H9 (cell line): ENCODE results near the gene GTF3C6. TPM values are rescaled to one million over a fixed set of nuclear protein-coding genes. Genes with fewer than 3 reads are reported as not detected.

Source experiments
- DNase-seq: peaks from one replicate; pipeline ENCODE4 v3.0.0-alpha.2; 2017
- H2AFZ ChIP-seq: one replicate; pipeline ENCODE4 v1.6.1; 2013; ENCODE audit warnings: mild to moderate bottlenecking, low read length, control low read depth, moderate library complexity
- H2AK5ac ChIP-seq: 2 replicates; pipeline ENCODE4 v1.6.1; 2013; ENCODE audit warnings: low read length, control low read depth, mixed read lengths; ENCODE audit not compliant: insufficient read length
- H2BK120ac ChIP-seq: one replicate; pipeline ENCODE4 v1.6.1; 2013; ENCODE audit warnings: low read depth, mild to moderate bottlenecking, low read length, control low read depth, inconsistent platforms; ENCODE audit not compliant: poor library complexity, severe bottlenecking
- H2BK12ac ChIP-seq: 2 replicates; pipeline ENCODE4 v1.6.1; 2013; ENCODE audit warnings: low read length, control low read depth, mixed read lengths, low read depth; ENCODE audit not compliant: insufficient read length
- H2BK15ac ChIP-seq: 2 replicates; pipeline ENCODE4 v1.6.1; 2013; ENCODE audit warnings: low read depth, low read length, control low read depth
- H2BK20ac ChIP-seq: one replicate; pipeline ENCODE4 v1.6.1; 2013; ENCODE audit warnings: low read depth, mild to moderate bottlenecking, low read length, control low read depth, inconsistent platforms; ENCODE audit not compliant: poor library complexity, severe bottlenecking
- H2BK5ac ChIP-seq: 2 replicates; pipeline ENCODE4 v1.6.1; 2013; ENCODE audit warnings: low read length, control low read depth, mixed read lengths; ENCODE audit not compliant: insufficient read length
- H3K14ac ChIP-seq: 2 replicates; pipeline ENCODE4 v1.6.1; 2013; ENCODE audit warnings: low read length, control low read depth; ENCODE audit not compliant: insufficient read depth
- H3K18ac ChIP-seq: 2 replicates; pipeline ENCODE4 v1.6.1; 2013; ENCODE audit warnings: low read depth, mild to moderate bottlenecking, mixed read lengths, low read length, control low read depth; ENCODE audit not compliant: insufficient read length
- H3K23ac ChIP-seq: 2 replicates; pipeline ENCODE4 v1.6.1; 2013; ENCODE audit warnings: low read length, control low read depth, mixed read lengths, low read depth; ENCODE audit not compliant: insufficient read length
- H3K23me2 ChIP-seq: 2 replicates; pipeline ENCODE4 v1.6.1; 2013; ENCODE audit warnings: low read depth, mild to moderate bottlenecking, mixed read lengths, low read length, control low read depth; ENCODE audit not compliant: insufficient read length, poor library complexity, severe bottlenecking
- H3K27ac ChIP-seq: 2 replicates; pipeline ENCODE4 v1.5.1; 2013; ENCODE audit warnings: low read length, control low read depth, mixed read lengths, low read depth; ENCODE audit not compliant: insufficient read length
- H3K27me3 ChIP-seq: 2 replicates; pipeline ENCODE4 v1.6.1; 2013; ENCODE audit warnings: low read length, control low read depth, inconsistent platforms; ENCODE audit not compliant: insufficient read depth
- H3K4ac ChIP-seq: 2 replicates; pipeline ENCODE4 v1.6.1; 2013; ENCODE audit warnings: low read depth, mild to moderate bottlenecking, control low read depth, inconsistent platforms, low read length, moderate library complexity
- H3K4me1 ChIP-seq: 2 replicates; pipeline ENCODE4 v1.6.1; 2013; ENCODE audit warnings: low read length, control low read depth, inconsistent platforms; ENCODE audit not compliant: insufficient read depth
- H3K4me2 ChIP-seq: 2 replicates; pipeline ENCODE4 v1.6.1; 2013; ENCODE audit warnings: low read length, control low read depth, mixed read lengths; ENCODE audit not compliant: insufficient read length, insufficient read depth
- H3K56ac ChIP-seq: 2 replicates; pipeline ENCODE4 v1.6.1; 2013; ENCODE audit warnings: low read depth, mild to moderate bottlenecking, mixed read lengths, low read length, control low read depth; ENCODE audit not compliant: insufficient read length
- H3K79me1 ChIP-seq: 2 replicates; pipeline ENCODE4 v1.6.1; 2013; ENCODE audit warnings: low read depth, mild to moderate bottlenecking, moderate library complexity, low read length, control low read depth, inconsistent platforms; ENCODE audit not compliant: insufficient read depth, poor library complexity, severe bottlenecking
- H3K79me2 ChIP-seq: 2 replicates; pipeline ENCODE4 v1.6.1; 2013; ENCODE audit warnings: low read length, control low read depth, inconsistent platforms; ENCODE audit not compliant: insufficient read depth
- H3K9ac ChIP-seq: 2 replicates; pipeline ENCODE4 v1.6.1; 2013; ENCODE audit warnings: low read length, control low read depth, mixed read lengths; ENCODE audit not compliant: insufficient read length; ENCODE audit errors: extremely low read depth
- H3K9me3 ChIP-seq: one replicate; pipeline ENCODE4 v1.6.1; 2013; ENCODE audit warnings: low read depth, low read length, inconsistent platforms; ENCODE audit not compliant: control insufficient read depth
- H3T11ph ChIP-seq: one replicate; pipeline ENCODE4 v1.6.1; 2013; ENCODE audit warnings: mild to moderate bottlenecking, low read length, control low read depth, inconsistent platforms
- H4K20me1 ChIP-seq: one replicate; pipeline ENCODE4 v1.6.1; 2013; ENCODE audit not compliant: control insufficient read depth, insufficient read length, insufficient read depth
- H4K5ac ChIP-seq: 2 replicates; pipeline ENCODE4 v1.6.1; 2013; ENCODE audit warnings: low read depth, mild to moderate bottlenecking, mixed read lengths, low read length, control low read depth; ENCODE audit not compliant: insufficient read length
- H4K8ac ChIP-seq: replicated peaks from 2 replicates; pipeline ENCODE4 v1.6.1; 2013; ENCODE audit warnings: low read length, control low read depth, mixed read lengths, low read depth; ENCODE audit not compliant: insufficient read length
- H4K91ac ChIP-seq: 2 replicates; pipeline ENCODE4 v1.6.1; 2013; ENCODE audit warnings: low read depth, mild to moderate bottlenecking, moderate library complexity, mixed read lengths, low read length, control low read depth; ENCODE audit not compliant: insufficient read length
- H3K27ac Mint-ChIP-seq, 3 experiments: 2 replicates in 2 of 3; 3 replicates in 1 of 3; pipeline ENCODE4 v1.8.0; 2020 to 2021; ENCODE audit warnings: mixed read lengths in 3 of 3, mild to moderate bottlenecking in 1 of 3, moderate library complexity in 1 of 3
- H3K27me3 Mint-ChIP-seq: 2 replicates; pipeline ENCODE4 v1.8.0; 2021; ENCODE audit warnings: low read depth, mild to moderate bottlenecking, moderate library complexity, mixed read lengths
- H3K36me3 Mint-ChIP-seq, 3 experiments: 2 replicates in 2 of 3; 3 replicates in 1 of 3; pipeline ENCODE4 v1.8.0; 2020 to 2021; ENCODE audit warnings: low read depth in 3 of 3, mixed read lengths in 3 of 3; ENCODE audit not compliant: insufficient read depth in 1 of 3
- H3K4me1 Mint-ChIP-seq, 2 experiments: 2 replicates each; pipeline ENCODE4 v1.8.0; 2020; ENCODE audit warnings: mixed read lengths in 2 of 2
- H3K4me3 Mint-ChIP-seq, 2 experiments: 2 replicates in 1 of 2; 3 replicates in 1 of 2; pipeline ENCODE4 v1.8.0; 2020 to 2021; ENCODE audit warnings: mild to moderate bottlenecking in 2 of 2, mixed read lengths in 2 of 2, moderate library complexity in 1 of 2
- H3K9me3 Mint-ChIP-seq, 2 experiments: 2 replicates in 1 of 2; 3 replicates in 1 of 2; pipeline ENCODE4 v1.8.0; 2020; ENCODE audit warnings: mild to moderate bottlenecking in 2 of 2, mixed read lengths in 2 of 2, moderate library complexity in 1 of 2
- CTCF ChIP-seq: fragments of 200-600 bp; sonication (generic); conservative IDR thresholded peaks from 3 replicates; pipeline ENCODE4 v1.8.0; 2021; ENCODE audit warnings: antibody characterized with exemption, mild to moderate bottlenecking
- WGBS: extraction: QIAGEN DNeasy Blood & Tissue Kit; methylation state at CpG from one replicate; pipeline ENCODE4 v1.1.7; 2013; ENCODE audit warnings: missing lambda C conversion rate, low lambda C conversion rate, mixed read lengths; ENCODE audit not compliant: insufficient read length; ENCODE audit errors: extremely low coverage; 5-methylcytosine and 5-hydroxymethylcytosine counted together
- total RNA-seq: library from RNA; stranded (reverse); gene quantifications from 2 replicates; pipeline ENCODE4 v1.2.1, GENCODE V29; 2021

GTF3C6 gene
- total RNA-seq, 1 experiment from 2014 or later, result 106 TPM

DNA sequence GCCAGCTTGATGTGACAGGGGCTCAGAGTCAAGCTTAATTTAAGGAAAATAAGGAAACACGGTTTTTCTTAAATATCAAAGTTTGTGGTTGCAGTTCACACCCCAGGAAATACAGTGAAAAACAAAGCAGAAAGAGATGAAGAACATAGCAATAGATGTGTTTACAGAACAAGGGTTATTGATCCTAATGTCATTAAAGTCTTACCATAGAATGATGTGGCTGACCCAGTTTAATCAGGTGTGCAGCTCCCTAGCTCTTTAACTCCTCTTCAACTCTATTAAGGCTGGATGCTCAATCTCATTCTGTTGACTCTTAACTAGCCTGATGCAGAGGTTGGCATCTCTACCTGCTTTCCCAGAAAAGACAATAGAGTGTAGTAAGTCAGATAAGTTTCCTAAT lies 7.5 kb upstream of the GTF3C6 start:
- H3K56ac ChIP-seq, result no peak overlapping the region
- DNase-seq, result no peak
- no peak overlapping the region for H3K9ac ChIP-seq
- H3K4me1 Mint-ChIP-seq, result no peaks in the 10 kb centered on the region
- no peak overlapping the region for H3T11ph ChIP-seq
- no peak overlapping the region for H3K23ac ChIP-seq
- no peak overlapping the region for H3K4me3 Mint-ChIP-seq
- TF ChIP-seq CTCF, result no peak
- no peak overlapping the region for H2AK5ac ChIP-seq
- no CpG with 5 or more reads among the region's 1 CpG for WGBS
- no peaks in the 10 kb centered on the region for H3K27me3 Mint-ChIP-seq
- no peak overlapping the region for H2BK20ac ChIP-seq
- no peaks in the 10 kb centered on the region for H4K20me1 ChIP-seq
- H3K4me1 ChIP-seq, result no peaks in the 10 kb centered on the region
- no peak overlapping the region for H3K27ac Mint-ChIP-seq
- no peaks in the 10 kb centered on the region for H3K9me3 Mint-ChIP-seq
- H3K4me2 ChIP-seq, result no peak overlapping the region
- no peak overlapping the region for H3K14ac ChIP-seq
- H3K27ac ChIP-seq, result no peak overlapping the region
- H2BK12ac ChIP-seq, result no peak overlapping the region
- no peak overlapping the region for H3K18ac ChIP-seq
- no peak overlapping the region for H4K91ac ChIP-seq
- H3K79me1 ChIP-seq, result no peaks in the 10 kb centered on the region
- no peak overlapping the region for H4K8ac ChIP-seq
- no peak overlapping the region for H3K4ac ChIP-seq
- H3K23me2 ChIP-seq, result no peaks in the 10 kb centered on the region
- no peaks in the 10 kb centered on the region; a peak in 1 of 7 replicates for H3K36me3 Mint-ChIP-seq
- no peaks in the 10 kb centered on the region for H3K79me2 ChIP-seq
- no peak overlapping the region for H2BK120ac ChIP-seq
- no peaks in the 10 kb centered on the region for H3K9me3 ChIP-seq
- H4K5ac ChIP-seq, result no peak overlapping the region
- H2BK15ac ChIP-seq, result no peak overlapping the region
- H2BK5ac ChIP-seq, result no peak overlapping the region
- no peaks in the 10 kb centered on the region for H3K27me3 ChIP-seq
- H2AFZ ChIP-seq, result no peak overlapping the region
